IMR-90 (cell line): Measurements from ENCODE around the gene RASSF9. TPM values are rescaled to one million over a fixed set of nuclear protein-coding genes. Genes with fewer than 3 reads are reported as not detected.

Experiments used
- ATAC-seq: fragments of 200-7000 bp; cut with Tn5 transposase; 2 replicates; pipeline ENCODE4 v1.9.1; 2020; ENCODE audit warnings: low read depth, mild to moderate bottlenecking, moderate library complexity
- BruUV-seq: library from RNA; stranded (reverse); fragments of 400-500 nt; replicated peaks from 2 replicates; lab custom pipeline; 2021; lab: Mats Ljungman, UMichigan
- CTCF ChIA-PET: fragments of 300-600 bp; formaldehyde crosslinking; extraction: SDS; loops from one replicate; lab custom pipeline; 2021; ENCODE audit warnings: antibody characterized with exemption; lab: Yijun Ruan, JAX
- POLR2A ChIA-PET: fragments of 300-600 bp; sonication (Branson Sonifier 250); formaldehyde crosslinking; loops from one replicate; lab custom pipeline; 2022; ENCODE audit warnings: antibody characterized with exemption; ENCODE audit not compliant: unreplicated experiment; lab: Charles Lee
- DNase-seq: peaks from one replicate; pipeline ENCODE4 v3.0.0; 2013
- H2AFZ ChIP-seq: replicated peaks from 2 replicates; pipeline ENCODE3; 2013; ENCODE audit warnings: low read length, mild to moderate bottlenecking; ENCODE audit not compliant: poor library complexity
- H2AK5ac ChIP-seq: 2 replicates; pipeline ENCODE4 v1.6.1; 2013; ENCODE audit warnings: low read depth, low read length, inconsistent platforms
- H2AK9ac ChIP-seq: replicated peaks from 2 replicates; pipeline ENCODE3; 2013; ENCODE audit warnings: mild to moderate bottlenecking, low read depth, low read length, moderate library complexity; ENCODE audit not compliant: poor library complexity
- H2BK120ac ChIP-seq: 2 replicates; pipeline ENCODE4 v1.6.1; 2013; ENCODE audit warnings: low read depth, low read length, inconsistent platforms
- H2BK15ac ChIP-seq: 3 replicates; pipeline ENCODE4 v1.6.1; 2013; ENCODE audit warnings: low read depth, low read length, inconsistent platforms
- H2BK20ac ChIP-seq: 2 replicates; pipeline ENCODE4 v1.6.1; 2013; ENCODE audit warnings: low read depth, mild to moderate bottlenecking, inconsistent platforms, low read length, moderate library complexity
- H2BK5ac ChIP-seq: 2 replicates; pipeline ENCODE4 v1.6.1; 2013; ENCODE audit warnings: mild to moderate bottlenecking, low read depth, low read length, inconsistent platforms; ENCODE audit not compliant: poor library complexity, severe bottlenecking
- H3K14ac ChIP-seq: replicated peaks from 2 replicates; pipeline ENCODE4 v1.6.1; 2013; ENCODE audit warnings: low read depth, low read length, inconsistent platforms
- H3K18ac ChIP-seq: 2 replicates; pipeline ENCODE4 v1.6.1; 2013; ENCODE audit warnings: low read depth, low read length, control low read depth
- H3K23ac ChIP-seq: 2 replicates; pipeline ENCODE4 v1.6.1; 2013; ENCODE audit warnings: low read depth, low read length, inconsistent platforms
- H3K27ac ChIP-seq: 2 replicates; pipeline ENCODE4 v1.5.1; 2013; ENCODE audit warnings: mild to moderate bottlenecking, control low read depth, low read length; ENCODE audit not compliant: insufficient read depth
- H3K27me3 ChIP-seq: 2 replicates; pipeline ENCODE4 v1.6.1; 2013; ENCODE audit warnings: low read length; ENCODE audit not compliant: control insufficient read depth, insufficient read depth
- H3K36me3 ChIP-seq: 2 replicates; pipeline ENCODE4 v1.6.1; 2013; ENCODE audit warnings: low read length, mixed read lengths; ENCODE audit not compliant: control insufficient read depth, insufficient read depth
- H3K4ac ChIP-seq: 2 replicates; pipeline ENCODE4 v1.6.1; 2013; ENCODE audit warnings: low read depth, low read length, inconsistent platforms
- H3K4me1 ChIP-seq: 2 replicates; pipeline ENCODE4 v1.6.1; 2013; ENCODE audit warnings: low read length, mixed read lengths; ENCODE audit not compliant: control insufficient read depth, insufficient read depth
- H3K4me2 ChIP-seq: 2 replicates; pipeline ENCODE4 v1.6.1; 2013; ENCODE audit warnings: low read depth, mild to moderate bottlenecking, control low read depth, low read length, moderate library complexity
- H3K4me3 ChIP-seq: 2 replicates; pipeline ENCODE4 v1.5.1; 2013; ENCODE audit warnings: low read depth, mild to moderate bottlenecking, control low read depth, low read length, moderate library complexity; ENCODE audit not compliant: insufficient read depth
- H3K56ac ChIP-seq: 2 replicates; pipeline ENCODE4 v1.6.1; 2013; ENCODE audit warnings: low read length, inconsistent platforms; ENCODE audit not compliant: insufficient read depth; ENCODE audit errors: extremely low read depth
- H3K79me1 ChIP-seq, 2 experiments: 2 replicates each; pipeline ENCODE4 v1.6.1; 2013; ENCODE audit warnings: low read length in 2 of 2, inconsistent platforms in 1 of 2, low read depth in 1 of 2
- H3K9ac ChIP-seq: 2 replicates; pipeline ENCODE4 v1.6.1; 2013; ENCODE audit warnings: low read depth, low read length, control low read depth
- H3K9me1 ChIP-seq: 2 replicates; pipeline ENCODE4 v1.6.1; 2013; ENCODE audit warnings: low read length, inconsistent platforms; ENCODE audit not compliant: insufficient read depth
- H3K9me3 ChIP-seq: 2 replicates; pipeline ENCODE4 v1.6.1; 2013; ENCODE audit warnings: low read length; ENCODE audit not compliant: control insufficient read depth, insufficient read depth
- H4K20me1 ChIP-seq: 2 replicates; pipeline ENCODE4 v1.6.1; 2013; ENCODE audit warnings: low read length, inconsistent platforms; ENCODE audit not compliant: insufficient read depth
- H4K5ac ChIP-seq: 2 replicates; pipeline ENCODE4 v1.6.1; 2013; ENCODE audit warnings: mild to moderate bottlenecking, low read depth, low read length, control low read depth
- H4K8ac ChIP-seq, 2 experiments: 2 replicates each; pipeline ENCODE4 v1.6.1; 2013; ENCODE audit warnings: low read depth in 2 of 2, low read length in 2 of 2, control low read depth in 1 of 2, inconsistent platforms in 1 of 2
- H4K91ac ChIP-seq: 2 replicates; pipeline ENCODE4 v1.6.1; 2013; ENCODE audit warnings: low read depth, low read length, inconsistent platforms; ENCODE audit not compliant: insufficient read depth
- CEBPB ChIP-seq: IDR thresholded peaks from 2 replicates; pipeline ENCODE4 v1.6.1; 2012; ENCODE audit warnings: low read depth, low read length, improper control_type of control experiment
- CHD1 ChIP-seq: IDR thresholded peaks from 2 replicates; pipeline ENCODE4 v1.6.1; 2012; ENCODE audit warnings: low read depth, low read length, improper control_type of control experiment
- MAZ ChIP-seq: IDR thresholded peaks from 2 replicates; pipeline ENCODE4 v1.6.1; 2012; ENCODE audit warnings: low read depth, mild to moderate bottlenecking, low read length, improper control_type of control experiment, moderate library complexity, borderline replicate concordance
- RAD21 ChIP-seq: IDR thresholded peaks from 2 replicates; pipeline ENCODE4 v1.6.1; 2012; ENCODE audit warnings: low read length, improper control_type of control experiment
- RCOR1 ChIP-seq: IDR thresholded peaks from 2 replicates; pipeline ENCODE4 v1.6.1; 2012; ENCODE audit warnings: mild to moderate bottlenecking, low read length, improper control_type of control experiment; ENCODE audit not compliant: insufficient replicate concordance
- SMC3 ChIP-seq: fragments of 150-350 bp; IDR thresholded peaks from 2 replicates; pipeline ENCODE4 v1.6.1; 2016; ENCODE audit warnings: low read depth, mild to moderate bottlenecking, antibody characterized with exemption, low read length, moderate library complexity
- whole genome bisulfite sequencing, 2 experiments: methylation state at CpG; one replicate each; pipeline versions ENCODE4 v1.1.5 to v1.1.7; 2013; ENCODE audit warnings: missing lambda C conversion rate in 2 of 2; ENCODE audit not compliant: insufficient read length in 1 of 2; ENCODE audit errors: extremely low coverage in 2 of 2; 5-methylcytosine and 5-hydroxymethylcytosine counted together
- dilution Hi-C: fragments of 300-500 bp; cut with HindIII; formaldehyde crosslinking; loops from one replicate; pipeline ENCODE4 v1.14.3; 2018; ENCODE audit warnings: low sequenced_read_pairs; ENCODE audit not compliant: unreplicated experiment
- in situ Hi-C: fragments of 300-500 bp; cut with MboI; formaldehyde crosslinking; loops from 3 replicates; pipeline ENCODE4 v1.14.3; 2019; ENCODE audit warnings: low sequenced_read_pairs, inconsistent platforms, mixed read lengths
- intact Hi-C: fragments of 100-400 bp; cut with micrococcal nuclease; formaldehyde crosslinking; loops from 2 replicates; pipeline ENCODE4 v1.10.0; 2022
- polyA plus RNA-seq, 3 experiments: library from polyadenylated mRNA; depleted of rRNA; stranded (reverse); fragments of >200 nt; gene quantifications; 2 replicates each; pipeline ENCODE4 v1.2.3, GENCODE V29; 2012; ENCODE audit warnings: low replicate concordance in 1 of 3
- total RNA-seq: library from RNA; depleted of rRNA; stranded (reverse); fragments of >200 nt; gene quantifications from 2 replicates; pipeline ENCODE4 v1.2.3, GENCODE V29; 2012

RASSF9 gene
- total and polyA plus RNA-seq, 2 of the 4 experiments (the other 2 are of a cell fraction) = 0.09 to 0.18 TPM

DNA sequence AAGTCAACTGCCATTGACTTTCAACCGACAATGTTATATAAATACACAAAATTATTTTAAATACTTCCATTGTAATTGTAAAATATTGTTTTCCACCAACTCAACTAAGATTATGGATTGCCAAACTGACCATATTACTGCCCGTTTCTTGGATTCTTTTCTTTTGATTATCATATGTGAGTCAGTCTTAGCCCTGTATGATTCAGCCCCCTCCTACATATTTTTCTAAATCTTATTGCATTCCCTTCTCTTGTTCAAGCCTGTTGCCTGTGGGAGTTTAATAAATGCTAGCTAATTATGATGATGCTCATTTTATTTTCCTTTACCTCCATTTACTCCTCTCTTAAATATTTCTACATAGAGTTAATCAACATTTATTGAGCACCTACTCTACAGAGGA is 6.8 kb downstream of the RASSF9 start:
- intact Hi-C loops (no loop called here), in situ Hi-C loops (no loop called here), dilution Hi-C loops (no loop called here)
- WGBS, 2 experiments = no CpG with 5 or more reads among the region's 2 CpGs
- no peak overlapping the region for H3K23ac ChIP-seq
- H3K9me1 ChIP-seq = no peaks in the 10 kb centered on the region
- no peaks in the 10 kb centered on the region for H3K27me3 ChIP-seq
- H3K9me3 ChIP-seq = no peaks in the 10 kb centered on the region
- no peak overlapping the region for H4K91ac ChIP-seq
- no peak overlapping the region for H4K5ac ChIP-seq
- H2AFZ ChIP-seq = no peak overlapping the region
- H2BK20ac ChIP-seq = no peak overlapping the region
- H3K14ac ChIP-seq = no peak overlapping the region
- no peak overlapping the region for H3K4ac ChIP-seq
- BruUV-seq = no TSS peak
- ChIA-PET CTCF (no interaction called here), POLR2A (no interaction called here)
- no peak overlapping the region for H3K4me2 ChIP-seq
- H3K36me3 ChIP-seq = no peaks in the 10 kb centered on the region
- H2AK9ac ChIP-seq = no peak overlapping the region
- H2BK5ac ChIP-seq = no peak overlapping the region
- H3K4me3 ChIP-seq = no peak overlapping the region
- H4K8ac ChIP-seq = no peak overlapping the region
- no peak overlapping the region for H3K27ac ChIP-seq
- no peaks in the 10 kb centered on the region for H3K4me1 ChIP-seq
- no peak overlapping the region for H2BK120ac ChIP-seq
- H3K79me1 ChIP-seq = no peaks in the 10 kb centered on the region
- H3K56ac ChIP-seq = no peak overlapping the region
- no peak overlapping the region for H3K18ac ChIP-seq
- no peak overlapping the region for H2AK5ac ChIP-seq
- no peak overlapping the region for H2BK15ac ChIP-seq
- no peaks in the 10 kb centered on the region for H4K20me1 ChIP-seq
- DNase-seq (peak; percentile 46), ATAC-seq (peak; percentile 65)
- TF ChIP-seq CHD1 (no peak), SMC3 (no peak), CEBPB (no peak), MAZ (no peak), RCOR1 (no peak), RAD21 (no peak)
- H3K9ac ChIP-seq = no peak overlapping the region
